ENCODE measurements around the gene ZFC3H1. TPM values are rescaled to one million over a fixed set of nuclear protein-coding genes. Genes with fewer than 3 reads are reported as not detected.

The ZFC3H1 gene
- total and polyA plus RNA-seq, 8 donors, result 4.9 to 574 (median 112) TPM

DNA sequence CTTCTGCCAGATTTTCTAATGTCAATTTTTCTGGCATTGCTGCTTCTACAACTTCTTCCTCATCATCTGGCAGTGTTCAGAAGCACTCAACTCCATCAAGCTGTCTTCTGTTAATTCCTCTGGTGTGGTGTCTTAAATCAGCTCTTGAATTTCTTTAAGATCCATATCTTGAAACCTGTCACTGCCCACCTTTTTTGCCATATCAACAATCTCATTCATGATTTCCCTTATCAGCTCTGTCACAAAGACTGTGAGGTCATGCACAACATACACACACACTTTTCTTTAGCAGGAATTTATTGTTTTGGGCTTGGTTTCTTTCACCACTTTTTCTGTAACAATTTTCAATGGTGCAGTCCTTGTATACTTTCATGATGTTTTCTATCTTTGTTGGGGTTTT, 7.7 kb upstream of the ZFC3H1 start:
- TF ChIP-seq EP300 (IDR thresholded peaks at IDR 0.05), result no peak
- TF ChIP-seq, protein P1, sequence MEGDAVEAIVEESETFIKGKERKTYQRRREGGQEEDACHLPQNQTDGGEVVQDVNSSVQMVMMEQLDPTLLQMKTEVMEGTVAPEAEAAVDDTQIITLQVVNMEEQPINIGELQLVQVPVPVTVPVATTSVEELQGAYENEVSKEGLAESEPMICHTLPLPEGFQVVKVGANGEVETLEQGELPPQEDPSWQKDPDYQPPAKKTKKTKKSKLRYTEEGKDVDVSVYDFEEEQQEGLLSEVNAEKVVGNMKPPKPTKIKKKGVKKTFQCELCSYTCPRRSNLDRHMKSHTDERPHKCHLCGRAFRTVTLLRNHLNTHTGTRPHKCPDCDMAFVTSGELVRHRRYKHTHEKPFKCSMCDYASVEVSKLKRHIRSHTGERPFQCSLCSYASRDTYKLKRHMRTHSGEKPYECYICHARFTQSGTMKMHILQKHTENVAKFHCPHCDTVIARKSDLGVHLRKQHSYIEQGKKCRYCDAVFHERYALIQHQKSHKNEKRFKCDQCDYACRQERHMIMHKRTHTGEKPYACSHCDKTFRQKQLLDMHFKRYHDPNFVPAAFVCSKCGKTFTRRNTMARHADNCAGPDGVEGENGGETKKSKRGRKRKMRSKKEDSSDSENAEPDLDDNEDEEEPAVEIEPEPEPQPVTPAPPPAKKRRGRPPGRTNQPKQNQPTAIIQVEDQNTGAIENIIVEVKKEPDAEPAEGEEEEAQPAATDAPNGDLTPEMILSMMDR (IDR thresholded peaks at IDR 0.05), result no peak
- TF ChIP-seq POLR2A (IDR thresholded peaks at IDR 0.05), result no peak
- no peak for TF ChIP-seq POLR2AphosphoS5 (IDR thresholded peaks at IDR 0.05)
- no peaks in the 10 kb centered on the region for H3K27me3 ChIP-seq
- intact Hi-C loops (cut with DNase I; ENCODE audit: low total_unique reads), result no loop called here
- no peaks in the 10 kb centered on the region for H3K9me3 ChIP-seq
- DNase-seq, result no peak
- no peak overlapping the region for H3K4me3 ChIP-seq
- no peaks in the 10 kb centered on the region for H3K36me3 ChIP-seq
- peak overlapping the region in 3 of 5 donors; percentile 44 to 50 (median 49) for H3K27ac ChIP-seq
- H3K4me1 ChIP-seq, result peaks cover 0 to 19% (median 4%) of the 10 kb centered on the region in 4 donors

DNA sequence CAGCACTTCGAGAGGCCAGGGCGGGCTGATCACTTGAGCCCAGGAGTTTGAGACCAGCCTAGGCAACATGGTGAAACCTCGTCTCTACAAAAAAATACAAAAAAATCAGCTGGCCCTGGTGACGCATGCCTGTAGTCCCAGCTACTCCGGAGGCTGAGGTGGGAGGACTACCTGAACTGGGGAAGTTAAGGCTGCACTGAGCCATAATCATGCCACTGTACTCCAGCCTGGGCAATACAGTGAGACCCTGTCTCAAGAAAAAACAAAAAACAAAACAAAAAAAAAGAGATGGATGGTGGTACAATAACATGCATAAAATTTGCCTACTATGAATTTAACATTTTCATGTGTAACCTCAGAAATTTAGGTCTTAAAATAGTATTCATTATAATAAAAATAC, 2.6 kb upstream of the ZFC3H1 start:
- 92 to 99% (median 96%) methylated on average over 5 of the region's 5 CpGs for WGBS, 5 donors
- no peak for DNase-seq
- no peaks in the 10 kb centered on the region for H3K27me3 ChIP-seq
- peaks cover 6 to 33% (median 23%) of the 10 kb centered on the region in 4 donors for H3K4me1 ChIP-seq
- TF ChIP-seq, protein P1 (IDR thresholded peaks at IDR 0.05), result no peak
- no peak for TF ChIP-seq POLR2A (IDR thresholded peaks at IDR 0.05)
- TF ChIP-seq EP300 (IDR thresholded peaks at IDR 0.05), result no peak
- TF ChIP-seq POLR2AphosphoS5 (IDR thresholded peaks at IDR 0.05), result no peak
- no peaks in the 10 kb centered on the region for H3K36me3 ChIP-seq
- intact Hi-C loops (cut with DNase I; ENCODE audit: low total_unique reads), result no loop called here
- peak overlapping the region in 1 of 5 donors; percentile 98 for H3K27ac ChIP-seq
- H3K4me3 ChIP-seq, result no peak overlapping the region
- no peaks in the 10 kb centered on the region for H3K9me3 ChIP-seq

DNA sequence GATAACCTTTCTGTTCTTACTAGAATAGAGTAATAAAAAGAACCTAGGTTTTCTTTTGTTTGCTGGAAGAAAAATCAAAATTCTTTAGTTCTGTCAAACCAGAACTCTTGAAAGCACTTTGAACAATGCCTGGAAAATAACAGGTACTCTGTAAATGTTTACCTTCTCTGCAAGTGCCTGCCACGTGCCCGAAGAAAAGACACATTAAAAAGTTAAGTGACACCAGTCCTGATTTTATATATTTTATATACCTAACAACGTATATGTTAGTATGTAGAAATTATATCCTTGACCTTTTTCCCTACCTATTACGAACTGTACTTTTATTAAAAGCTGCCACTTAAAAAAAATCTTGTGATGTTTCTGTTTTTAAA, 1.4 kb upstream of the ZFC3H1 start:
- peak overlapping the region in 4 of 5 donors; percentile 94 to 99 (median 98) for H3K27ac ChIP-seq
- peak overlapping the region; percentile 78 to 94 (median 86) for H3K4me3 ChIP-seq
- no peaks in the 10 kb centered on the region for H3K27me3 ChIP-seq
- peak; percentile 27 to 36 for DNase-seq
- H3K4me1 ChIP-seq, result peaks cover 14 to 41% (median 31%) of the 10 kb centered on the region in 4 donors
- intact Hi-C loops (cut with DNase I; ENCODE audit: low total_unique reads), result no loop called here
- 6 to 17% (median 10%) methylated on average over 4 of the region's 4 CpGs for WGBS, 5 donors
- H3K36me3 ChIP-seq, result peaks cover 0 to 4% (median 2%) of the 10 kb centered on the region in 4 donors
- H3K9me3 ChIP-seq, result no peaks in the 10 kb centered on the region
- TF ChIP-seq POLR2AphosphoS5 (IDR thresholded peaks at IDR 0.05), result no peak
- no peak for TF ChIP-seq EP300 (IDR thresholded peaks at IDR 0.05)
- TF ChIP-seq, protein P1 (IDR thresholded peaks at IDR 0.05), result no peak
- no peak for TF ChIP-seq POLR2A (IDR thresholded peaks at IDR 0.05)

DNA sequence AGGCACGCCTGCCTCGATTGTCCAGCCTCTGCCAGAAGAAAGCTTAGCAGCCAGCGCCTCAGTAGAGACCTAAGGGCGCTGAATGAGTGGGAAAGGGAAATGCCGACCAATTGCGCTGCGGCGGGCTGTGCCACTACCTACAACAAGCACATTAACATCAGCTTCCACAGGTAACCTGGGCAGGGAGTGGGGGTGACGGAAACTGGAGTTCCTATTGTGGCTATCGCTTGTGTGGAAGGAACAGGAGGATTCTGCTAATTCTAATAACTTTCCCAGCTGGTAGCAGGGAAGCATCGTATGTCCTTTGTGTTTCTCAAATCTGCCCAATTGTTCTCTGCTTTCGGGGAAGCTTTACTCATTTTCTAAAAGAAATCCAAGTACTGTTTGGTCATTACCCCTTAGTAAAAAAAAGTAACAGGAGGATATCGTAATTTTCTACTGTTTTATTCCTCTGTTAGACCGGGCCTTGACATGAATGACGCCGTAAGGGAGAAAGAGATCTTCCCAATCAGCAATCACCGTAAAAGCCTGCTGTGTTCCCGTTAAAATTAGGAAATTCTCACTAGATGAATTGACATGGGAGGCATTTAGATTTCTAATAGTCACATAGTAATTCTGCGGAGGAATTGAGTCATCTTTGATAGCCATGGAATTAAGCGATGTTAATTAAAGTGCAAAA, 902 bp upstream of the ZFC3H1 start:
- no peak for DNase-seq
- Histone ChIP-seq H3K27ac (peak overlapping the region; percentile 85 to 99 (median 98)), H3K9me3 (no peaks in the 10 kb centered on the region), H3K27me3 (no peaks in the 10 kb centered on the region), H3K4me1 (peaks cover 17 to 47% (median 34%) of the 10 kb centered on the region in 4 donors), H3K36me3 (peaks cover 0 to 10% (median 8%) of the 10 kb centered on the region in 4 donors), H3K4me3 (peak overlapping the region; percentile 78 to 94 (median 86))
- WGBS, 5 donors, result 0 to 1% (median 0%) methylated on average over 16 to 20 of the region's 20 CpGs
- intact Hi-C loops (cut with DNase I; ENCODE audit: low total_unique reads), result no loop called here
- TF ChIP-seq EP300 (IDR thresholded peaks at IDR 0.05) (no peak), POLR2AphosphoS5 (IDR thresholded peaks at IDR 0.05) (no peak), POLR2A (IDR thresholded peaks at IDR 0.05) (no peak)
- TF ChIP-seq, protein P1 (IDR thresholded peaks at IDR 0.05), result no peak

Measured in stomach (tissue), 9 donors.